Eye (tissue), 1 donor: Measurements from ENCODE around the gene ALDH8A1.

Experiments
- DNase-seq: peaks from one replicate; pipeline ENCODE4 v3.0.0-alpha.2; 2015

ALDH8A1 gene

GRCh38 chr6:134870677-134871498, 79.0 kb downstream of the ALDH8A1 start:
- no peak for DNase-seq

GRCh38 chr6:134868812-134869211, 81.1 kb downstream of the ALDH8A1 start:
- DNase-seq = no peak
